ENCODE results near the gene ZNF280B. TPM values are rescaled to one million over a fixed set of nuclear protein-coding genes. Genes with fewer than 3 reads are reported as not detected.

Gene ZNF280B
- total and polyA plus RNA-seq, 9 of the 15 experiments (the other 6 are each of a cell fraction or from before 2014, with no cell fraction given) = 7.7 to 29.9 (median 20.0) TPM

DNA sequence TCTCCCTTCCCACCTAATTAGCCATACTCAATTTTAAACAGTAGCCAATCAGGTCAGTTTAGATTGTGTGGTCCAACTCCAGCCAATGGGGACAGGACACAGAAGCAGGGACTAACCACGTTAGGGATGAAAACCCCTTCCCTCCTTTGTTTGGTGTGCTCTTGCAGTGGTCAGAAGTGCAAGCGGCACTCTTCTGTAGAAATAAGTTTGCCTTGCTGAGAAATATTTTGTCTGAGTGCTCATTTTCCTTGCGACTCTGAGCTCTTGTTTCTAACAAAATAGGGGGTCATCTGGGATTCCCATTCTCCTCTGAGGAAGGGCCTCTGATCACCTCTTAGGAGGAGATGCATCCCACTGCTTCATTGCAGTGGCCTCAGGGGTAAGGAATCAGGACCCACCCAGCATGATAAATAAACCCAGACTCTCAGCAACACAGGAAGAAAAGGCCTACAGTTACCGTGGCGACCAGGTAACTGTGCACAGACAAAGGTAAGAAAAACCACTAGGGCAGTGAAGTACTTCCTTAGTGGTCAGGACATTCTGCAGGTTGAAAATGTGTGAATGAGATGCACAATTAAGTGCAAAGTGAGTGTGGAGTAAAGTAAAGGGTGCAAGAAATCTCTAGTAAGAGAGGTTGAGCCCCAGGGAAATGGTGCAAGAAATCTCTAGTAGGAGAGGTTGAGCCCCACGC is 55.4 kb downstream of the ZNF280B start (continued):
- TF ChIP-seq FOXK1 (CRISPR knock-in tag; IDR thresholded peaks at IDR 0.05; ENCODE audit: borderline replicate concordance) (0 out of 2 replicates have a peak, but pooled peaks have one; percentile 15), EWSR1 (IDR thresholded peaks at IDR 0.05; ENCODE audit: borderline replicate concordance, low read depth, partially characterized antibody) (no peak), ERF (CRISPR knock-in tag; IDR thresholded peaks at IDR 0.05) (no peak), ZNF707 (CRISPR knock-in tag; conservative IDR thresholded peaks at IDR 0.05) (no peak), ZNF311 (CRISPR knock-in tag; IDR thresholded peaks at IDR 0.05) (no peak)
- TF ChIP-seq, protein P1, sequence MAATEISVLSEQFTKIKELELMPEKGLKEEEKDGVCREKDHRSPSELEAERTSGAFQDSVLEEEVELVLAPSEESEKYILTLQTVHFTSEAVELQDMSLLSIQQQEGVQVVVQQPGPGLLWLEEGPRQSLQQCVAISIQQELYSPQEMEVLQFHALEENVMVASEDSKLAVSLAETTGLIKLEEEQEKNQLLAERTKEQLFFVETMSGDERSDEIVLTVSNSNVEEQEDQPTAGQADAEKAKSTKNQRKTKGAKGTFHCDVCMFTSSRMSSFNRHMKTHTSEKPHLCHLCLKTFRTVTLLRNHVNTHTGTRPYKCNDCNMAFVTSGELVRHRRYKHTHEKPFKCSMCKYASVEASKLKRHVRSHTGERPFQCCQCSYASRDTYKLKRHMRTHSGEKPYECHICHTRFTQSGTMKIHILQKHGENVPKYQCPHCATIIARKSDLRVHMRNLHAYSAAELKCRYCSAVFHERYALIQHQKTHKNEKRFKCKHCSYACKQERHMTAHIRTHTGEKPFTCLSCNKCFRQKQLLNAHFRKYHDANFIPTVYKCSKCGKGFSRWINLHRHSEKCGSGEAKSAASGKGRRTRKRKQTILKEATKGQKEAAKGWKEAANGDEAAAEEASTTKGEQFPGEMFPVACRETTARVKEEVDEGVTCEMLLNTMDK (IDR thresholded peaks at IDR 0.05; ENCODE audit: borderline replicate concordance, insufficient read depth, low read depth, low read length, poor library complexity, severe bottlenecking) = no peak

DNA sequence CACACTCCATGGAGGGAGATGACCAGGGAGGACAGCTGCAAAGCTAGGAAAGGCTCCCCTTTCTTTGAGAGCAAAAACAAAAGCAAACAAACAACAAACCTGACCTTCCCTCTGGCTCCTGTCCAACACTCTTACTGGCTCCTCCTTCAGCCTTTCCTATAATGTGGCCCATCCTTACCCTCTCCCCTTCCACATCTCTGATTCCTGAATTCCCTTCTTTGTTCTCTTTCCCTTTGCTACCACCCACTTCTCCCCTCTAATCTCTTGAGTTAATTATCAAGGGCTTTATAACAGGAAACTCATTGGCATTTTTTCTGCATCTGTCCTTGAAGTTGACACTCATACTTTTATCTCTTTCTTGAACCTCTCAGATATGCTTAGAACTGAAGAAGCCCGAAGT is 56.3 kb downstream of the ZNF280B start:
- H2AFZ ChIP-seq (ENCODE audit: low read depth, low read length) = no peak overlapping the region
- no peaks in the 10 kb centered on the region for H3K79me2 ChIP-seq (ENCODE audit: control insufficient read depth, insufficient read depth, low read length)
- intact Hi-C loops (cut with micrococcal nuclease) (no loop called here), in situ Hi-C loops (cut with MboI) (no loop called here)
- no TSS peak for BruUV-seq (replicated peaks)
- ChIA-PET CTCF (ENCODE audit: low intra/inter-chr PET ratio) (no interaction called here), POLR2A (interaction anchor here (0.5 to 1.0 kb wide), 3 partner anchors 22 to 257 kb away, joined by 3 to 5 read pairs (median 4); no protein-coding TSS in a partner anchor)
- H3K9ac ChIP-seq (ENCODE audit: insufficient read depth in 1 of 2, low read depth in 2 of 2, low read length in 2 of 2) = no peak overlapping the region
- H3K4me2 ChIP-seq (ENCODE audit: insufficient read depth, low read length) = no peak overlapping the region
- no peaks in the 10 kb centered on the region for H3K9me1 ChIP-seq (ENCODE audit: control insufficient read depth, insufficient read depth, low read length)
- H3K27ac ChIP-seq (ENCODE audit: extremely low read depth, low read depth, low read length) = no peak overlapping the region
- H3K4me3 ChIP-seq = no peak overlapping the region
- H4K20me1 ChIP-seq (replicated peaks; ENCODE audit: control insufficient read depth, insufficient read depth, low read length) = no peaks in the 10 kb centered on the region
- FAIRE-seq = no peak
- H3K4me1 ChIP-seq (replicated peaks in 1 of 2; ENCODE audit: control insufficient read depth in 2 of 2, insufficient read depth in 2 of 2, low read length in 2 of 2) = no peaks in the 10 kb centered on the region
- WGBS (ENCODE audit: insufficient coverage, low coverage, missing lambda C conversion rate) = 0% methylated on average over 1 of the region's 1 CpG
- peaks cover 16 to 26% of the 10 kb centered on the region in 2 experiments; a peak in 4 of 5 replicates for H3K27me3 ChIP-seq (ENCODE audit: control insufficient read depth in 2 of 2, insufficient read depth in 2 of 2, low read length in 2 of 2)
- no peak for ATAC-seq
- H3K36me3 ChIP-seq (ENCODE audit: control insufficient read depth, insufficient read depth, low read length) = no peaks in the 10 kb centered on the region
- no peak for DNase-seq (ENCODE audit: extremely low read depth in 1 of 4, low spot score in 3 of 4)
- no peaks in the 10 kb centered on the region for H3K9me3 ChIP-seq (replicated peaks; ENCODE audit: control insufficient read depth, insufficient read depth, low read depth, low read length)
- TF ChIP-seq ZNF766 (CRISPR knock-in tag; conservative IDR thresholded peaks at IDR 0.05) (no peak), TBP (optimal IDR thresholded peaks at IDR 0.05; ENCODE audit: low read depth, low read length) (no peak), CHCHD3 (CRISPR knock-in tag; IDR thresholded peaks at IDR 0.05) (no peak), ETV6 (IDR thresholded peaks at IDR 0.05; ENCODE audit: borderline replicate concordance in 1 of 2, low read depth in 2 of 2, low read length in 1 of 2) (no peak), ETV6 (CRISPR knock-in tag; IDR thresholded peaks at IDR 0.05; ENCODE audit: borderline replicate concordance) (no peak), CBFA2T2 (conservative IDR thresholded peaks at IDR 0.05) (no peak), PCBP1 (IDR thresholded peaks at IDR 0.05; ENCODE audit: low read depth, low read length, poor library complexity, severe bottlenecking) (no peak), MXI1 (IDR thresholded peaks at IDR 0.05; ENCODE audit: low read depth, low read length) (no peak)
- TF ChIP-seq, protein P2, sequence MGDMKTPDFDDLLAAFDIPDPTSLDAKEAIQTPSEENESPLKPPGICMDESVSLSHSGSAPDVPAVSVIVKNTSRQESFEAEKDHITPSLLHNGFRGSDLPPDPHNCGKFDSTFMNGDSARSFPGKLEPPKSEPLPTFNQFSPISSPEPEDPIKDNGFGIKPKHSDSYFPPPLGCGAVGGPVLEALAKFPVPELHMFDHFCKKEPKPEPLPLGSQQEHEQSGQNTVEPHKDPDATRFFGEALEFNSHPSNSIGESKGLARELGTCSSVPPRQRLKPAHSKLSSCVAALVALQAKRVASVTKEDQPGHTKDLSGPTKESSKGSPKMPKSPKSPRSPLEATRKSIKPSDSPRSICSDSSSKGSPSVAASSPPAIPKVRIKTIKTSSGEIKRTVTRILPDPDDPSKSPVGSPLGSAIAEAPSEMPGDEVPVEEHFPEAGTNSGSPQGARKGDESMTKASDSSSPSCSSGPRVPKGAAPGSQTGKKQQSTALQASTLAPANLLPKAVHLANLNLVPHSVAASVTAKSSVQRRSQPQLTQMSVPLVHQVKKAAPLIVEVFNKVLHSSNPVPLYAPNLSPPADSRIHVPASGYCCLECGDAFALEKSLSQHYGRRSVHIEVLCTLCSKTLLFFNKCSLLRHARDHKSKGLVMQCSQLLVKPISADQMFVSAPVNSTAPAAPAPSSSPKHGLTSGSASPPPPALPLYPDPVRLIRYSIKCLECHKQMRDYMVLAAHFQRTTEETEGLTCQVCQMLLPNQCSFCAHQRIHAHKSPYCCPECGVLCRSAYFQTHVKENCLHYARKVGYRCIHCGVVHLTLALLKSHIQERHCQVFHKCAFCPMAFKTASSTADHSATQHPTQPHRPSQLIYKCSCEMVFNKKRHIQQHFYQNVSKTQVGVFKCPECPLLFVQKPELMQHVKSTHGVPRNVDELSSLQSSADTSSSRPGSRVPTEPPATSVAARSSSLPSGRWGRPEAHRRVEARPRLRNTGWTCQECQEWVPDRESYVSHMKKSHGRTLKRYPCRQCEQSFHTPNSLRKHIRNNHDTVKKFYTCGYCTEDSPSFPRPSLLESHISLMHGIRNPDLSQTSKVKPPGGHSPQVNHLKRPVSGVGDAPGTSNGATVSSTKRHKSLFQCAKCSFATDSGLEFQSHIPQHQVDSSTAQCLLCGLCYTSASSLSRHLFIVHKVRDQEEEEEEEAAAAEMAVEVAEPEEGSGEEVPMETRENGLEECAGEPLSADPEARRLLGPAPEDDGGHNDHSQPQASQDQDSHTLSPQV (IDR thresholded peaks at IDR 0.05) = no peak

All from K562 (cell line).